ACHN (cell line): ENCODE measurements around the gene VWA8.
"Not testable (repeated sequence)": the region's sequence is repeated elsewhere in the genome, so short reads cannot be mapped to it uniquely, and the experiment has no call there.

Experiments
- DNase-seq: peaks from one replicate; pipeline ENCODE4 v3.0.0-alpha.2; 2015
- in situ Hi-C: cut with HindIII; loops from 2 replicates; pipeline ENCODE4 v1.10.0; 2017; ENCODE audit warnings: low sequenced_read_pairs, low pct_ligation_motif_present, low pct_unique_long_range_greater_than_20kb

VWA8 gene

DNA sequence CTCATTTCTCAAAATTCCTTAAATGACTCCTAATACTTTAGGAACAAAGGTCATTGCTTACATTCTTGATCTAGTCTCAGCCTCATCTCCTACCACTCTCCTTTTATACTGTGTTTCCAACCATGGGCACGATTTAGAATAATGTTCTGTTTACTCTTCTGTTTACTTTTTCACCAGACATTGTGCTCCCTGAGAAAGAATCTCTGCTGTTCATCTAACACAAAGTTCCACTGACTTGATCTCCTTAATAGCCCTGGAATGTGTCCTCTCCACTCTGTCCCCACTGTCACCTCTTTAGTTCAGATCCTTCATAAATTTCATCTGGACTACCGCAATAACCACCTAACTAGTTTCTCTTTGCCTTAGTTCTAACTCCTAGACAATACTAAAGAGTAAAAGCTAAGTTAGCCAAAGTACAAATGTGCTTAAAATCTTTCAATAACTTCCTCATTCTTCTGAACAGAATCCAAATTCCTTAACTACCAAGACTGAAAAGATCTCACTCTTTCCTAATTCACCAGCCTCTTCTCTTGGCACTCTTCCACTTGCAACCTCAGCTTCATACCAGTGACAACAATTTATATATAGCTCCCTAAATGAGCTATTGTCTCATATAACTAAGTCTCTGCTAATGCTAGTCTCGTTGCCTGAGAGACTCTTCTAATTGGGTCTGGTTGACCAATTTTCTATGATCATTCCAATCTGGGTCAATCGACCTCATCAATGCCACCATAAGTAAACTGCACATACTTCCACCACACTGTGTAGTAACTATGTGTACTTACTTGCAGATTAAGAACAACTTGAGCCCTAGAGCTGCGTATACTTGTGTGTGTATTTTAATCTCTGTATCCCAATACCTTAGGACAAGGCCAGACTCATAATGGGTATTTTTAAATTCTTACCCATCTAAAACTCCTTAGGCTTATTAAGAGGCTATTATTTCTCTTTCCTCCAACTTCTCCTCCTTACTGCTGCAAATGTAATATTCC, 179.9 kb downstream of the VWA8 start:
- in situ Hi-C loops, result no loop called here
- DNase-seq, result peak; percentile 3

DNA sequence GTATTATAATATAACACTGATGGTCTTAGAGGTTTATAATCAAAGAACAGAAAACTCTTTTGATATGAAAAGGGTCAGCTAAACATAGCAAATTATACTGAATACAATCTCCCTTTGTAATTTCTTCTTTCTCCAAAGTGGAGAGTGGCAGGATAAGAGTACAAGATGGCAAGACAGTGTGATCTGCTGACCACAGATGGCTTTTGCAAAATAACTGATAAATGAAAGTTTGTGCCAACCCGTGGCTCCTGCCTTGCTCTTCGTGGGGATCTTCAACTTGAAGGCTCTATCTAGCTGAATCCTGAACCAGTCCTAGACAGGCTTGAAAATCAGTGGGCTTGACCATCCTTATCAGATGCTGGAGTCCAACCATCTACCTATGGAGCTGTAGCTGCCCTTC, 185.7 kb downstream of the VWA8 start:
- DNase-seq, result no peak
- in situ Hi-C loops, result no loop called here

DNA sequence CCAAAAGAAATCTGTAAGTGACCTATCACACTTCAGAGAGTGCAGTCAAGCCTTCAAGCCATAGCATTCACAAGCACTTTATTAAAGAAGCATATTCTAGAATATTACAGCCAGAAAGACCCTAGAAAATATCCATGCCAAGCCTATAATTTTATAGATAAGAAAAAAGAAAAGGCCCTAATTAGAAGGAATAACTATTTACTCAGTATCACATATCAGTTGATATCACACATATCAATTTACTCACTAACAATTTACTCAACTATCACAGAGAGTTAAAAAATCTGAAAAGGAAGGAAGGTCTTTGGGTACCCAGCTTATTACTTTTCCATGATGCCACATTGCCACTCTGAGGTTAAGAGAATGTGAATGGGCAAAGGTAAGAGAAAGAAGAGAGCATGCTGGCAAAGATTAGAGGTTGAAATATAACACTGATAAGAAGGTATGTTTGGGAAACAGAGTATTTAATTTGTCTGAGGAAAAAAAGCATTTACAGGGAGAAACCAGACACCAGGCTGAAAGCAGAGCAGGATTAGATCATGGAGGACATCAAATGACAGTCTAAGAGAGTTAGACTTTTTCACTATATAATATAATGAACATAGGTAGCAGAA, 186.2 kb downstream of the VWA8 start:
- DNase-seq, result no peak
- in situ Hi-C loops, result no loop called here

DNA sequence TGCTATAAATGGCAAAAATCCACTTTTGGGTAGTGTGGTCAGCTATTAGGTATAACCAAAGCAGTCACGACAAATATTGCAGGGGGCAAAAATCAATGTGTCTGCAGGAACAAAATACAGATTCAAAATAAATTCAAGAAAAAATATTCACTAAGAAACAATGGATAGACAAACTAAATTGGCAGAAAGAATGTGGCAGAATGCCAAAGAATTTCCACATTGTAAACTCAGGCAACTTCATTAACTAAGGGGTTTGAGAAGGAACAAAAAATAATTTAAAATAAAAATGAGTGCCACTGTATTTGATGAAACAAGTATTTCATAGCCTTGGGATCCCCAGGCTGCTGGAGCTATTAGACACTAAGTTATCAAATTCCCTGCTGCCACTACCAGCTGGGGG, 193.1 kb downstream of the VWA8 start:
- in situ Hi-C loops, result no loop called here
- peak; percentile 4 for DNase-seq

DNA sequence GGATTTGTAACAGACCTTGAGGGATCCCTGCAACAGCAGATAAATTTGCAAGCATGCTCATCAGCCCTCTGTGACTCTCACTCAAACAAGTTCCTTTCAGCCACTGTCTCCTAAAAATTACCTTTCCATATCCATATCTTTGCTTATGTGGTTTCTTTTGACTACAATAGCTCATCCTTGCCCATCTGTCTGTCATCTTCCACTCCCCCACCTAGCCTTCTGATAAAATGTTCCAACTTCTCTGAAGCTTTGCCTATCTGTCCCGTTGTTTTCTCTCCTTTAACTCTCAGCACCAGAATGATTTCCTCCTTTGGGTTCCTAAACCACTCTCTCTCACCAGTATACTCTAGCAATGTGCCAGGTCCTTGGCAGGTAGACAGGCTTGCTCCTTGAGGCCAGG, 194.5 kb downstream of the VWA8 start:
- in situ Hi-C loops, result no loop called here
- no peak for DNase-seq

DNA sequence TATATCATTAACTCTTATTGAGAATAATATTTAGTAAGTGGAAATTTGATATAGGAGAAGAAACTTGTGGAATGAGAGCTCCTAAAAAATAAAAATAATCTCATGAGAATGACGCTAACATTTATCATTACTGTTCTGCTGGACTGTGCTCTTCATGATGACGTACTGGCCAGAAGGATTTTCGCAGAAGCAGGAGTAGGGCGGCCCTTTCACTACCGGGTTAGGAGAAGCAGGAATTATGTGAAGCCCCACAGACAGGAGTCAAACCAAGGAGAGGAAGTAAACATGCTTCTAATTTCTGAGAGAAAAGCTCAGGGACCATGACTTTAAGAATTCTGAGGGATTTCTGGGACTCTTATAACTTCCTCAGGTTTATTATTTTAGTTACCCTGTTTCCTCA, 195.1 kb downstream of the VWA8 start:
- in situ Hi-C loops, result no loop called here
- DNase-seq, result no peak

DNA sequence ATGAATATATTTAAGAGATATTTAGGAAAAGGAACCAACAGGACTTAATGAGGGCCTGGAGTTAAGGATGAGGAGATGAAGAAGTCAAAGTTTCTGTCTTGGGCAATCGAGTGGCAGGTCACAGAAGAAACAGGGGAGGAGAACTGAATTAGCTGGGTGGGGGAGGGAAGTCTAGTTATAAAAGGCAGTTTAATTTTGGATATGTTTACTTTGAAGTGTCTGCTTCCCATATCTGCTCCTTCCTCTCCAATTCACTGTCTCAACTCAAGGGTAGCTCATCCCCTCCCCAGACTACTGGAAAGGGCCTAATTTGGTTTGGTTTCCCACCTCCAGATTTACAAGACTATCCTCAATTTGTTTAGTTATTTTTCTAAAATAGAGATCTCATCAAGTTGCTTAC, 195.9 kb downstream of the VWA8 start:
- DNase-seq, result no peak
- in situ Hi-C loops, result no loop called here

DNA sequence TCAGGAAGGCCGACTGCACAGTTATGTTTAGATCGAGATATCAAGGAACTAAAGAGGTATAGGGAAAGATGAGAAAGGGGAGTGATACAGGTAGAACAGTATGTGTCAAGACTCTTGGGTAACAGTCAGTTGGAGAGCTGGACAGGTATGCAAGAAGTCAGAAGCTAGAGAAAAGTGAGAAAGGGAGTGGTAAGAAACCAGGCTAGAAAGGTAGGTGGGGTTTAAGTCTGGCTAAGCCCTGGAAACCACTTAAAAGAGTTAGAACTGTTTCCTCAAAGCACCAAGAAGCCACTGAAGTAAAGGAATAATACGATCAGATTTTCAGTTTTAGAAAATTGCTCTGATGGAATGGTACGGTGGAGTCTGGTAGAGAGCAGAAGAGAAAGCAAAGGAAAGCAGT, 196.4 kb downstream of the VWA8 start:
- no peak for DNase-seq
- in situ Hi-C loops, result no loop called here

DNA sequence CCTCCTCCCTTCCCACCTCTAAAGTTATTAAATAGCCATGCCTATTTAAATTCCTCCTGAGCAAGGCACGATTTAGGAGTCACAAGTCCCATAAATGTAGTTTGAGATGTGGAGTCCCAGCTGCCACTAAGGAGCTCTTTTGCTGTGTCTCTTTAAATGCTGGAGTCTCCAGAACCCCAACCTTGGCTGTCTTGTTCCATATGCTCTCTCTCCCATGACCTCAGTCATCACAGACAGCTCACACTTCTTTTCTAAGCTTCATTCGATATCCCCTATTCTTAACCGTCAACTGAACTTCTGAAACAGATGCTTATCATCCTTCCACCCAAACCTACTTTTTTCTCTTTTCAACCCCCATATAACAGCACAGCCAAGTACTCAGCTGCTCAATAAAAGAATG, 197.1 kb downstream of the VWA8 start:
- no peak for DNase-seq
- in situ Hi-C loops, result no loop called here

DNA sequence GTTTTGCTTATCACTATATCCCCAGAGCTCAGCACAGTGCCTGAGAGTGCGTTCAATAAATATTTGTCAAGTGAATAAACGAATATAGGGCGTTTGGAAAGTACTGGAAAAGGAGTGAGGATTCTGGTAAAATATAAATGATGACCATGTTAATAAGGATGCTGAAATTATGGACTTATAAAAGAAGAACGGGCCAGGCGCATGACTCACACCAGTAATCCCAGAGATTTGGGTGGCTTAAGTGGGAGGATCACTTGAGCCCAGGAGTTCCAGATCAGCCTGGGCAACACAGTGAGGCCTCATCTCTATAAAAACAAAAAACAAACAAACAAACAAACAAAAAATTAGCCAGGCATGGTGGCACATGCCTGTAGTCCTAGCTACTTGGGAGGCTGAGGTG, 198.1 kb downstream of the VWA8 start:
- in situ Hi-C loops, result no loop called here
- no peak for DNase-seq

DNA sequence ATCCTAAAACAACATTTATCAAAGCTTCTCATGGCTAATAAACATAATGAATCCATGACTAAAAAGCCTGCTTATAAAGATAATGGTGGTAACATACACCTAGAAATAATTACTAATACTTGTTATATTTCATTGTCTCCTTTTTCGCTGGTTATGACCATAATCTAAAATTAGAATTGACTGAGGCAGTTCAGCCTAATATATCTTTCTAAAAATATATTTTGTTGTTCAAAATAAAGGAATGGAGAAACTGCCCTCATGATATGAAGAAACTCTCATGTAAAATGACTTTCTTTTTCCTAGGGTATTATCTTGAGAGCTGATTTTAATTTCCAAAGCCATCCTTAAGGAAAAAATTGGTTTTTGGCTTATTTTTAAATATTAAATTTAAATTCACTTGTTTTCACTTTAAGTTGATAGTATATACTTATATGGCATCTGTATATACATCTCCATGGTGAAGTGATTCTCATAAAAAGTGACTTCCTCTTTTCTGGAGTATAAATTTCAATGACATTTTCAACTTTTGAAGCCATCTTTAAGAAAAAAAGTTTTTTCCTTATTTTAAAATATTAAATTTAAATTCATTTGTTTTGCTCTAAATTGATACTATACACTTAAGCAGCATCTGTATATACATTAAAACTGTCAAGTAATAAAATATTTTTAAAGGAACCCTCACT, 204.6 kb downstream of the VWA8 start:
- in situ Hi-C loops, result no loop called here
- no peak for DNase-seq

DNA sequence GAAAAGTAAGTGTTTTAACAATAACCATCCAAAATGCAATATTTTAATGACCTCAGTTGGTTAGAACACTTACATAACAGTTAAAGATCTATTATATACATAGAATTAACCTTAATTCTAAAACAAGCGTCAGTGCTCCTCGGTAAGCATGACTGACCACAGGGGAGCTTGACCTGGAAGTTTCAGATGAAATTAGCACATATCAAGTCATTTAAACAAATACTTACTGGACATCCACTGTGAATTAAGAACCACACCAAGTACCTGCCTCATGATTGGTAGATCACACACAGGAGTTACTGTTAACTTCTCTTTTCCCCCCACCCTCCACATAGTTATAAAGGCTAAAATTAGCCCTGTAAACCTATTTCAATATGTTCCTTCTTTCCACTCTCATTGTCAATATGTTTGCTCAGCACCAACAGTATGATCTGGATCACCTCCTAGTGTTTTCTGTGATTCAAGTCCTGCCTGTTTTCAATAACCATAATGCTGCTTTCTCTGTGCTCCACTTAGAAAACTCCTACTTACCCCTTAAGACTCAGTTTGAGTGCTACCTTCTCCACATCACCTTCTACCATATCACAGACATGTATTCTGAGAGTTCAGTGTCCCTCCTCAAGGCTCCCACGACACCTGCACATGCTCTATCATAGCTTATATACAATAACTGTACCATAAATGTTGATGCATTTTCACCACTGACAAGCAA, 209.0 kb downstream of the VWA8 start:
- no peak for DNase-seq
- in situ Hi-C loops, result no loop called here

DNA sequence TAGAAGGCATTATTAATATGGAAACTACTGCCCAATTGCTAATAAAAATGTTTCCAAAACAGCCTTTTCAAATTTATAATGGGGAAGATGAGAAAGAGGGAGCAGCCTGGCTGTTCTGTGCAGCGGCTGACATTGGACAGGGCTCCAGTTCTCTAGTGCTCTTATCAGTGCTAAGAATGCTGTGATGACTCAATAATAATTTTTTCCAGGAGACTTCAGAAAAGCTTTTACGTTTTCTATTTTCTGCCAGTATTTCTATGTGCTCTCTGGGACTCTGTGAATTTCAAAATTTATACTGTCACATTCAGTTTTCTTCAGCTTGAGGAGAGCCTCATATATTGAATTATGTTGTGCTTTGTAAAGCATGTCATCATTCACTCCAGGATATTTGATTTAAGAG, 209.6 kb downstream of the VWA8 start:
- no peak for DNase-seq
- in situ Hi-C loops, result no loop called here

DNA sequence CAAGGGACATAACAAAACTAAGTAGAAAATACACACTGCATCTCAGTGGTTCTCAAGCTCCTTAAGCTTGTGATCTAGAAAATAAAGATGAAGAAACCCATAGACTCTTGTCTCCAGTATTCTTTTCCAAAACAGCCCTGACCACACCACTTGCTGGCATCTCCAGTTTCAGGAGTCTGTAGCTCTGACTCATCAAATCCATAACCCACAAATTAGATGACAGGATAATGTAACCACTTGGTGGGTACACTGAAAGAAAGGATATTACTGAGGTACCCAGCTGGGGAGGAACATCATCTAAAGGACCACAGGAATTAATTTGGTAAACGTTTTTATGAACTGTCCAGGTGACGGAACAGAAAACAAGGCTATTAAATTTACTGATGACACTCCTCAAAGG, 214.7 kb downstream of the VWA8 start:
- DNase-seq, result peak; percentile 10
- in situ Hi-C loops, result no loop called here

DNA sequence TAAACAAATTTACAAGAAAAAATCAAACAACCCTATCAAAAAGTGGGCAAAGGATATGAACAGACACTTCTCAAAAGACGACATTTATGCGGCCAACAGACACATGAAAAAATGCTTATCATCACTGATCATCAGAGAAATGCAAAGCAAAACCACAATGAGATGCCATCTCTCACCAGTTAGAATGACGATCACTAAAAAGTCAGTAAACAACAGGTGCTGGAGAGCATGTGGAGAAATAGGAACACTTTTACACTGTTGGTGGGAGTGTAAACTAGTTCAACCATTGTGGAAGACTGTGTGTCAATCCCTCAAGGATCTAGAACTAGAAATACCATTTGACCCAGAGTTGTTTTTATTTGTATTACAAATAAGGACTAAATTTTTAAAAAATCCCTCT, 215.4 kb downstream of the VWA8 start:
- DNase-seq, in situ Hi-C loops: not testable (repeated sequence)

DNA sequence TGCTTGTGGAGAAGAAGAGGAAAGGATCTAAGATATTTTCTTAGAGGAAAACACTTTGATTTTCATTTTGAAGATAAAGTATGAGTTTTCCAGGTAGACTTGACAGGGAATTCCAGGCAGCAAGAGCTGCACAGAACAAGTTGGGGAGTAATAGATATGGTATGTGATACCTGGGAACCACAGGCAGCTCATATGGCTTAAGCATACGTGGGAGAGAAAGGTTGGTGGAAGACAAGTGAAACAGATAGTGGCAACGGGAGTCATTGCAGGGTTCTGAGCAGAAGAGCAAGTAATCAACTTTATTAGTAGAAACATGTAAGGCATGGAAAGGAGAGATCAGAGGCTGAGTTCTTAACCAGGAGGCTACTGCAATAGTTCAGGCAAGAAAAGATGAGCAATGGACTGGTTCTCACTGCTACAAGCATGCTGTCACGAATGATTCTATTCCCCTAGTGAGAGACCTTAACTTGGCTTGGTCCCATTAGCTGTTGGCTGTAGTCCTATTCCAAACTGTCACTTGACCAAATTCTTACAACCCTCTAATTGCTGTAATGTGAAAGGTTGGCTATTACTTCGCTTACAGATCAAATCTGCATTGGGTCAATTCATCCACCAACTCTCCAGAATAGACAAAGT, 217.9 kb downstream of the VWA8 start:
- DNase-seq, result no peak
- in situ Hi-C loops, result no loop called here

DNA sequence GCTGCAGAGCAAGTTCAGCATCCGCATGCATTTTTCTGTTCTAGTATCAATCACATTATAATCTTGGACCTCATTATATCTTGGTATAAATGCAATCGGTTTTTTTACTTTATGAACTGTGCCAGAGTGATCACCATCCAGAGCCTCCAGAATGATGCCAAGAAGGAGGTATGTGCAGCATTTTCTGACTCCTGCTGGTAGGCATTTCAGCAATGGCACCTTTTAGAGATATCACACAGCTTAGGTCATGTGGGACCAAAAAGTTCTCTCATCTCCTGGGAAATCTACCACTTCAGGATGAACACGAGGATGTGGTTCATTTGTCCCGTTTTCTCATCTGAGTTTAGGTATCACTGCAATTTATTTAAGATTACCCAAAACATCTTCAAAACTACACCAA, 220.4 kb downstream of the VWA8 start:
- in situ Hi-C loops, result no loop called here
- DNase-seq, result no peak

DNA sequence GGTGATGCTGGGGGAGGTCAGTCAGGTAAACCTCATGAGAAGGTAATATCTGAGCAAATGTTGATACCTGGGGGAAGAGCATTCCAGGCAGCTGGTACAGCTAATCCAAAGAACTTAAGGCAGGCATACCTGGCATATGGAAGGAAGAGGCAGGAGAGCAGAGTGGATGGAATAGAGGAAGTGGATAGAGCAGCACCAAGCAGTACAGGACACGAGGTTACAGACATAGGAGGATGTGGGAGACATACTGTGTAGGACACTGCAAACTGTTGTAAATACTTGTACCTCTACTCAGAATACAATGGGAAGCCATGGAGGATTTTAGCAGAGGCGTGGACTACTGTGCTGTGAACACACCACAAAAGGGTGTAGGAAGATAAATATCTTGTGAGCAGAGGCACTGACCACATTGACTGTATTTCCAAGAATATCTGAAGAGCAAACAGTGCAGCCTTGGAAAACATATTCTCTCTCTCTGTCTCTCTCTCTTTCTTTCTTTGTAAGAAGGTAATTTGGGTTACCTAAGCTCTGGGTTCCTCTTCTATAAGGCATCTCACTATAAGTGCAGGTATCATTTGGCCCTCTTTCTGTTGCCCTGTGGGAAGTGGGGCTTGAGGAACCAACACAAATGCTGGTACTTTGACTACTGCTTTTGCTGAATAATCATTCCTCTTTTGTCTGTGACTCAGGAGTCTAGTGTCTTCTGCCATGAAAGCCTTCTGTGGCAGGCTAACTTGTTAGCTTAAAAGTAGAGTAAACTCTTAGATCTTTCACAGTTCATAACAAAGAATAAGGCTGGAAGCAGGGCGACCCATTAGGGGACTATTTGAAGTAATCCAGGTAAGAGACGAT, 238.0 kb downstream of the VWA8 start:
- in situ Hi-C loops, result no loop called here
- DNase-seq, result no peak
